ENCODE data around the gene BCORL1. TPM values are rescaled to one million over a fixed set of nuclear protein-coding genes. Genes with fewer than 3 reads are reported as not detected.

The BCORL1 gene
- total RNA-seq, 2 donors from 2014 or later = 3.0 to 4.4 TPM

DNA sequence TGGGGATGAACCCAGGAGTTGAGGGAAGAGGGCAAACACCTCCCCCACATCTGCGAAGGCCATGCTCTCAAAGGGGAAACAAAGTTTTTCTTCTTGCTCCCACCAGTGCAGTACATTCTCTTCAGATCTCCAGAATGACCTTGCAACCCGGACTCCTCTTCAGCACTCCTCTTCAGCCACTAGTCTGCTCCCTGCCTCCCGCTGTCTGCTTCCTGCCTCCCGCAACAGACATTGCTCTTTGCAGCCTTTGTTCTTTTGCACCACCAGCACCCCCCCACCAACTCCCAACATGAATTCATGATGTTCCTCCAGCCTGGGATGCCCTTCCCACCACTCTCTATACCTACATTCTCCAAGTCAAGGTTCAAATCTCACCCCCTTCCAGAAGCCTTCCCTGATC, 44.4 kb upstream of the BCORL1 start:
- ATAC-seq (no peak), DNase-seq (no peak)
- 71 to 74% methylated on average over 3 to 4 of the region's 4 CpGs for WGBS, 2 donors
- Histone ChIP-seq H3K36me3 (replicated peaks in 1 of 2; ENCODE audit: insufficient read depth in 1 of 2, low read depth in 2 of 2) (no peaks in the 10 kb centered on the region), H3K27me3 (no peaks in the 10 kb centered on the region), H3K27ac (no peak overlapping the region), H3K4me1 (no peaks in the 10 kb centered on the region), H3K4me3 (no peak overlapping the region), H3K9me3 (no peaks in the 10 kb centered on the region)
- intact Hi-C loops (cut with DNase I) = no loop called here
- no peak for TF ChIP-seq POLR2A (IDR thresholded peaks at IDR 0.05)
- TF ChIP-seq, protein P1, sequence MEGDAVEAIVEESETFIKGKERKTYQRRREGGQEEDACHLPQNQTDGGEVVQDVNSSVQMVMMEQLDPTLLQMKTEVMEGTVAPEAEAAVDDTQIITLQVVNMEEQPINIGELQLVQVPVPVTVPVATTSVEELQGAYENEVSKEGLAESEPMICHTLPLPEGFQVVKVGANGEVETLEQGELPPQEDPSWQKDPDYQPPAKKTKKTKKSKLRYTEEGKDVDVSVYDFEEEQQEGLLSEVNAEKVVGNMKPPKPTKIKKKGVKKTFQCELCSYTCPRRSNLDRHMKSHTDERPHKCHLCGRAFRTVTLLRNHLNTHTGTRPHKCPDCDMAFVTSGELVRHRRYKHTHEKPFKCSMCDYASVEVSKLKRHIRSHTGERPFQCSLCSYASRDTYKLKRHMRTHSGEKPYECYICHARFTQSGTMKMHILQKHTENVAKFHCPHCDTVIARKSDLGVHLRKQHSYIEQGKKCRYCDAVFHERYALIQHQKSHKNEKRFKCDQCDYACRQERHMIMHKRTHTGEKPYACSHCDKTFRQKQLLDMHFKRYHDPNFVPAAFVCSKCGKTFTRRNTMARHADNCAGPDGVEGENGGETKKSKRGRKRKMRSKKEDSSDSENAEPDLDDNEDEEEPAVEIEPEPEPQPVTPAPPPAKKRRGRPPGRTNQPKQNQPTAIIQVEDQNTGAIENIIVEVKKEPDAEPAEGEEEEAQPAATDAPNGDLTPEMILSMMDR (IDR thresholded peaks at IDR 0.05) = no peak

DNA sequence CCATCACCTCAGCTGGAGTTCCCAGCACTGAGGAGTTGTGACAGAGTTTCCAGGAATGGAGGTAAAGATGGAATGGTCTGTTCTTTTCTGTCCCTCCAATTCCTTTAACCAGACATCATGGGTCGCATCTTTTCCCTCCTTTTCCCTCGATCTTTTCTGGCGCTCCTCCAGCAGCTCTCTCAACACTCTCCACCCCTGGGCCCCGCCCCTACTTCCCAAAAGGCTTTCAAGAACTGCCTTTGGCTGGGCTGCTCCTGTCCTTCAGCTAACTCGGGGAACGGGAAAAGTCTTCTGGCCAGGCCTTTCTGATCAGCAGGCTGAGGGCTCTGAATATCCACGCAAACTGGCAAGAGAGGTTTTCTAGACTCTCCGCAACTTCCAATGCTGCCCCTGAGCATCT, 42.4 kb upstream of the BCORL1 start:
- 41 to 66% methylated on average over 6 to 8 of the region's 8 CpGs for WGBS, 2 donors
- no peak overlapping the region for H3K4me3 ChIP-seq
- no peaks in the 10 kb centered on the region for H3K9me3 ChIP-seq
- no peaks in the 10 kb centered on the region for H3K27me3 ChIP-seq
- TF ChIP-seq, protein P1 (IDR thresholded peaks at IDR 0.05) = no peak
- TF ChIP-seq POLR2A (IDR thresholded peaks at IDR 0.05) = no peak
- DNase-seq (no peak), ATAC-seq (no peak)
- H3K36me3 ChIP-seq (replicated peaks in 1 of 2; ENCODE audit: insufficient read depth in 1 of 2, low read depth in 2 of 2) = no peaks in the 10 kb centered on the region
- H3K4me1 ChIP-seq = no peaks in the 10 kb centered on the region
- H3K27ac ChIP-seq = no peak overlapping the region
- intact Hi-C loops (cut with DNase I) = no loop called here

DNA sequence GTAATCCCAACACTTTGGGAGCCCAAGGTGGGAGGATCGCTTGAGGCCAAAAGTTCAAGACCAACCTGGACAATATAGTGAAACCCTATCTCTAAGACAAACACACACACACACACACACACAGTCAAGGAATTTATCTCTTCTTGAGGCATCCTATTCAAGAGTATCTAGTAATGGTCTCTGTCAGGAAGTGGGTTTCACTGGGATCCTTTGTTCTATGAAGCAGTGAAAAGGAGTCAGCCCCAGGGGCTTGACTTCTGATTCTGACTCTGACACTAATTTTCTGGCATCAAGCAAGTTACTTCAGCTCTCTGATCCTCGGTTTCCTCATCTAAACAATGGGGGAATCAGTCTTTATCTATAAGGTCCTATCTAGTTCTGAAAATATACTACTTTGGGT, 41.7 kb upstream of the BCORL1 start:
- intact Hi-C loops (cut with DNase I) = no loop called here
- H3K4me1 ChIP-seq = no peaks in the 10 kb centered on the region
- no peaks in the 10 kb centered on the region for H3K27me3 ChIP-seq
- H3K9me3 ChIP-seq = no peaks in the 10 kb centered on the region
- 75 to 88% methylated on average over 1 to 2 of the region's 2 CpGs for WGBS, 2 donors
- H3K36me3 ChIP-seq (replicated peaks in 1 of 2; ENCODE audit: insufficient read depth in 1 of 2, low read depth in 2 of 2) = no peaks in the 10 kb centered on the region
- no peak for DNase-seq
- no peak for ATAC-seq
- no peak overlapping the region for H3K27ac ChIP-seq
- TF ChIP-seq, protein P1 (IDR thresholded peaks at IDR 0.05) = no peak
- TF ChIP-seq POLR2A (IDR thresholded peaks at IDR 0.05) = no peak
- no peak overlapping the region for H3K4me3 ChIP-seq

DNA sequence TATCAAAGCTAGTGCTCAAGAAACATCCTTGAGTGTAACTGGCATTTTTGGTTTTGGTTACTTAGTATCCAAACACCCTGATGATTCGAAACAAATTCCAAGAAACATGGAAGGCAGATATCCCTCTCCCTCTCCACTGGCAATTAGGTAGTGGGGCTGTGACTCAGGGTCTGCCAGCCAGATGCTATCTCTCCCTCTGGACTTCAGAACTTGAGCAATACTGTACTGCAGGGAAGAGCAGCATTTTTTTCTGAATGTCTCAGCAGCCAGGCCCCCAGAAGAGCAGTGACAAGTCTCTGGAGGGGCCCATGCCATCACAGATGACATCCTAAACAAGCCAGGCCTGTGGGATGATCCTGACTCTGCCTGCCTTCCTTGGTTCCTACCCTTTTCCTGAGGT, 37.3 kb upstream of the BCORL1 start:
- ATAC-seq (no peak), DNase-seq (no peak)
- WGBS, 2 donors = 67 to 70% methylated on average over 1 of the region's 1 CpG
- H3K9me3 ChIP-seq = no peaks in the 10 kb centered on the region
- TF ChIP-seq POLR2A (IDR thresholded peaks at IDR 0.05) = no peak
- TF ChIP-seq, protein P1 (IDR thresholded peaks at IDR 0.05) = no peak
- intact Hi-C loops (cut with DNase I) = no loop called here
- no peak overlapping the region for H3K27ac ChIP-seq
- H3K4me3 ChIP-seq = no peak overlapping the region
- H3K36me3 ChIP-seq (replicated peaks in 1 of 2; ENCODE audit: insufficient read depth in 1 of 2, low read depth in 2 of 2) = no peaks in the 10 kb centered on the region
- no peaks in the 10 kb centered on the region for H3K27me3 ChIP-seq
- H3K4me1 ChIP-seq = no peaks in the 10 kb centered on the region

DNA sequence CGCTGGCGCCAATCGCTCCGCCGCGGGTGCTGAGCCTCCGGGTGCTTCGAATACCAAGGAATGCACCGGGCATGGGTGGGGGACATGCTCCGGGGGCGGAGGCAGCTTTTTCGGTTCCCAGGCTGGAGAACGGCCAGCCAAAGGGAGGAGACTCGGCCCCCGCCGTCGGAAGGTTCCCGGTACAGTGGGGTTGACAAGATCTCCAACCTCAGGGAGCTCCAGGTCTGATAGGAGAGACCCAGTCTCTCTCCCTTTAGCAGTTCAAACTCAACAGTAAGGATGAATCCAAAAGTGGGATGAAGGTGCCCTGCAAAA, 29.1 kb upstream of the BCORL1 start:
- Histone ChIP-seq H3K36me3 (replicated peaks in 1 of 2; ENCODE audit: insufficient read depth in 1 of 2, low read depth in 2 of 2) (no peaks in the 10 kb centered on the region), H3K9me3 (no peaks in the 10 kb centered on the region), H3K27ac (no peak overlapping the region), H3K4me1 (peaks cover 15% of the 10 kb centered on the region), H3K27me3 (no peaks in the 10 kb centered on the region), H3K4me3 (no peak overlapping the region)
- DNase-seq = no peak
- WGBS, 2 donors = 22% methylated on average over 9 of the region's 18 CpGs; no CpG with 5 or more reads in 1 of the 2 donors
- intact Hi-C loops (cut with DNase I) = no loop called here
- no peak for TF ChIP-seq POLR2A (IDR thresholded peaks at IDR 0.05)
- TF ChIP-seq, protein P1 (IDR thresholded peaks at IDR 0.05) = no peak
- no peak for ATAC-seq

Data from body of pancreas (tissue), 4 donors.